ENCODE measurements around the gene SPRR5. TPM values are rescaled to one million over a fixed set of nuclear protein-coding genes. Genes with fewer than 3 reads are reported as not detected.

The SPRR5 gene
- total and polyA plus RNA-seq, 2 experiments from 2014 or later, result not detected

DNA sequence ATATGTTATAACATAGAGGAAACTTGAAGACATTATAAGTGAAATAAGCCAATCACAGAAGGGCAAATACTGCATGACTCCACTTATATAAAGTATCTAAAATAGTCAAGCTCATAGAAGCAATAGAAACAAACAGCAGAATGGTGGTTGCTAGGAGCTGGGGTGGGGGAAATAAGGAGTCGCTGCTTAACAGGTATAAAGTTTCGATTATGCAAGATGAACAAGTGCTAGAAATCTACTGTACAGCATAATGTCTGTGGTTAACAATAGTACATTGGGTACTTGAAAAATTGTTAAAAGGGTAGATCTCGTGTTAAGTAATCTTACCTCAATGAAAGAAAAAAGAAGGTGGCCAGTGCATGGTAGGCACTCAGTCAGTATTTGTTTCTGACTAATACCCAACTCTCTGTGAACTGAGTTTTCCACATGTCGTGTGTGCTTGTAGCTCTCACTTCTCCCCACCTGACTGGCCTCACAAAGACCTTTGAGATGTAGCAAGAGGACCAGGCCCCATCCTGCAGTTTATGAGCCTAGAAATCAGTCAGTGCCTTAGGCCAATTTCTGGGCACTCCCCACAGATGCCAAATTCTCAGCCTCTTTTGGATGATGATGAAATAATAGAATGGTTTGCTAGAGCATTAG lies 14.7 kb upstream of the SPRR5 start:
- Histone ChIP-seq H3K27me3 (no peaks in the 10 kb centered on the region), H3K4me3 (no peak overlapping the region), H3K4me1 (ENCODE audit: low read depth) (no peaks in the 10 kb centered on the region), H3K27ac (no peak overlapping the region), H3K9me3 (ENCODE audit: low read depth) (no peaks in the 10 kb centered on the region), H3K36me3 (no peaks in the 10 kb centered on the region)
- DNase-seq (ENCODE audit: low read depth in 1 of 2, low spot score in 1 of 2), result no peak
- TF ChIP-seq, protein P1, sequence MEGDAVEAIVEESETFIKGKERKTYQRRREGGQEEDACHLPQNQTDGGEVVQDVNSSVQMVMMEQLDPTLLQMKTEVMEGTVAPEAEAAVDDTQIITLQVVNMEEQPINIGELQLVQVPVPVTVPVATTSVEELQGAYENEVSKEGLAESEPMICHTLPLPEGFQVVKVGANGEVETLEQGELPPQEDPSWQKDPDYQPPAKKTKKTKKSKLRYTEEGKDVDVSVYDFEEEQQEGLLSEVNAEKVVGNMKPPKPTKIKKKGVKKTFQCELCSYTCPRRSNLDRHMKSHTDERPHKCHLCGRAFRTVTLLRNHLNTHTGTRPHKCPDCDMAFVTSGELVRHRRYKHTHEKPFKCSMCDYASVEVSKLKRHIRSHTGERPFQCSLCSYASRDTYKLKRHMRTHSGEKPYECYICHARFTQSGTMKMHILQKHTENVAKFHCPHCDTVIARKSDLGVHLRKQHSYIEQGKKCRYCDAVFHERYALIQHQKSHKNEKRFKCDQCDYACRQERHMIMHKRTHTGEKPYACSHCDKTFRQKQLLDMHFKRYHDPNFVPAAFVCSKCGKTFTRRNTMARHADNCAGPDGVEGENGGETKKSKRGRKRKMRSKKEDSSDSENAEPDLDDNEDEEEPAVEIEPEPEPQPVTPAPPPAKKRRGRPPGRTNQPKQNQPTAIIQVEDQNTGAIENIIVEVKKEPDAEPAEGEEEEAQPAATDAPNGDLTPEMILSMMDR (IDR thresholded peaks at IDR 0.05; ENCODE audit: low read depth, low read length), result no peak

DNA sequence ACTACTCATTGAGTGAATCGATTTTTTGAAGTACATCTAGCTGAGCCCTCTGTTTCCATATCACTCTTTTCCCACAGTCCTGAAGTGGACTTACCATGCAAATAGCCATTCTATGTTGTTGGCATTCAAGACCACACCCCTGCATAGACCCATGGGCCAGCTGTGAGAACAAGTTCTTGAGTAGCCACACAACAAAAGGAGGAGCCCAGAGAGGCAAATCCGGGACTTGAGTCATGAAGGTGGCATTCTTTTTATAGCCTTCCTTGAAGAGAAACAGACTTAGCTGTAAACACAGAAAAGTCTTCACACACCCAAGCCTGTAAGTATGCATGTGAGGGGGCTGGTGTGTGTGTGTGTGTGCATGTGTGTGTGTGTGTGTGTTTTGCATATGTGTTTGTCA lies 13.8 kb upstream of the SPRR5 start:
- Histone ChIP-seq H3K4me3 (no peak overlapping the region), H3K9me3 (ENCODE audit: low read depth) (no peaks in the 10 kb centered on the region), H3K36me3 (no peaks in the 10 kb centered on the region), H3K27me3 (no peaks in the 10 kb centered on the region), H3K4me1 (ENCODE audit: low read depth) (no peaks in the 10 kb centered on the region), H3K27ac (no peak overlapping the region)
- no peak for DNase-seq (ENCODE audit: low read depth in 1 of 2, low spot score in 1 of 2)
- TF ChIP-seq, protein P1 (IDR thresholded peaks at IDR 0.05; ENCODE audit: low read depth, low read length), result no peak

DNA sequence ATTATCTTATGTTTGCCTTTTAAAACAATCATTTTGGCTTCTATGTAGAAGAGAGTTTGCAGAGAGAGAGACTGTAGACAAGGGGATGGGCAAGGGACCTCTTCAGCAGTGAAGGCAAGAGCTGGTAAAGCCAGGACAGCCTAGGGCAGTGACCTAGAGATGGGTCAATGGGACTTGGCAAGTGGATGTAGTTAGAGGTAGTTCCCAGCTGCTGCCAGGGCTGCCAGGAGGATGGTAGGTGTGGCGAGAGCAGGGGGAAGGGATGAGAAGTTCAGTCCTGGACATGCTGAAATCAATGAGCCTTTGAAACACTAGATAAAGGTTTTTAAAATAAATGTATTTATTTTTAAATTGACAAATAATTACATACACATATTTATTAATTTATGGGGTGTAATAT lies 6.4 kb upstream of the SPRR5 start:
- Histone ChIP-seq H3K27me3 (no peaks in the 10 kb centered on the region), H3K36me3 (no peaks in the 10 kb centered on the region), H3K4me3 (no peak overlapping the region), H3K27ac (no peak overlapping the region), H3K4me1 (ENCODE audit: low read depth) (no peaks in the 10 kb centered on the region), H3K9me3 (ENCODE audit: low read depth) (no peaks in the 10 kb centered on the region)
- TF ChIP-seq, protein P1 (IDR thresholded peaks at IDR 0.05; ENCODE audit: low read depth, low read length), result no peak
- DNase-seq (ENCODE audit: low read depth in 1 of 2, low spot score in 1 of 2), result no peak

DNA sequence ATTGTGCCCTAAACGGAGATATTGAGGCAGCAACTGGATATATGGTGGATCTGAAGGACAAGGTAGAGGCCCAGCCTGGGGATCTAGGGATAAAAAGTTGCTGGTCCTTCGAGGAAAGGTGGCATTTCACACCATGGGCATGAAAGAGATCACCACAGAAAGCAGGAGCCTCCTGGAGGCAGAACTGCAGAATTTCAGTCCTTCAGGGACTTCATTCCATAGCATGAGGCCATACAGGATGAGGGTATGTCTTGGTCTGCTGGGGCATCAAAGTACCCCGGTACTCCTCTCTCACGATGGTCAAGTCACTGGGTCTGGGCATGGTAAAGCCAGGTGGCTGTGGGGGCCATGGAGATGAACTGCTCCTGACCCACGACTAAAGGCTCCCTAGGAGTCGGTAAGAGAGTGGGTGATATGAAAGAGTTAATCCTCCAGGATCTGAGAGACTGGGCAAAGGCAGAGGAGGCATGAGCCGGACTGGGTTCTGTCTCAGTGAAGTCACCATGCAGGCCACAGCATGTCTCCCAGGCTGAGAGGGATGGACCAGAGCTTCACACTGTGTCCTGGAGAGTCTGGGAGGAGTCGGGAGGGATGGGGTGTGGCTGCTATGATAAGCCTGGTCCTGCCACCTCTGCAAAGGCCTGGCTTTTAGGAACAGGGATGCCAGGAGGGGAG lies 5.8 kb upstream of the SPRR5 start:
- TF ChIP-seq, protein P1 (IDR thresholded peaks at IDR 0.05; ENCODE audit: low read depth, low read length), result no peak
- Histone ChIP-seq H3K4me3 (no peak overlapping the region), H3K36me3 (no peaks in the 10 kb centered on the region), H3K4me1 (ENCODE audit: low read depth) (no peaks in the 10 kb centered on the region), H3K27me3 (no peaks in the 10 kb centered on the region), H3K9me3 (ENCODE audit: low read depth) (no peaks in the 10 kb centered on the region), H3K27ac (no peak overlapping the region)
- DNase-seq (ENCODE audit: low read depth in 1 of 2, low spot score in 1 of 2), result no peak

DNA sequence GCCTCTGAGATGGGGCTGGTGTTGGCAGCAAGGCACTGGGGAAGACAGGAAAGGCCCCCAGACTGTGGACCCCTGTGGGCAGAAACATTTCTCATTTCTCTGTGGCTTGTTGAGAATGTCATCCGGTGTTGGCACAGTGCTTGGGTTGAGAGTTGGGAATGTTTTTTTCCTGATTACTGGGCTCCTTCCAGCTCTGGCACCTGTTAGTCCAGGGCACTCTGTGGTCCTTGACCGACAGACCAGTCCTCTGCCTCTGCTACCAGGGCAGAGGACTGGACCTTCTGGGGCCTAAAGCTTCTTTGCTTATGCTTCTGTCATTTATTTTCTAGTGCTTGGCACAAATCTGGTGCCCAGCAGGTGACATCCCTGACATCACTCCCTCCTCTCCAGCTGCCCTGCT lies 4.8 kb upstream of the SPRR5 start:
- Histone ChIP-seq H3K27ac (no peak overlapping the region), H3K36me3 (no peaks in the 10 kb centered on the region), H3K4me3 (no peak overlapping the region), H3K27me3 (no peaks in the 10 kb centered on the region), H3K9me3 (ENCODE audit: low read depth) (no peaks in the 10 kb centered on the region), H3K4me1 (ENCODE audit: low read depth) (no peaks in the 10 kb centered on the region)
- no peak for DNase-seq (ENCODE audit: low read depth in 1 of 2, low spot score in 1 of 2)
- TF ChIP-seq, protein P1 (IDR thresholded peaks at IDR 0.05; ENCODE audit: low read depth, low read length), result no peak
